K562 (cell line): ENCODE results near the gene RNF213. TPM values are rescaled to one million over a fixed set of nuclear protein-coding genes. Genes with fewer than 3 reads are reported as not detected.

Experiments used
- ATF1 ChIP-seq, 2 experiments: fragments of 450-650 bp in 1 of 2; IDR thresholded peaks; 2 replicates each; pipeline ENCODE4 v1.6.1; 2016; ENCODE audit warnings: missing compliant biosample characterization in 1 of 2, missing genetic modification characterization in 1 of 2
- ELF2 ChIP-seq: fragments of 250-450 bp; sonication (Bioruptor Pico); IDR thresholded peaks from 2 replicates; pipeline ENCODE4 v1.5.0; 2021; ENCODE audit warnings: mild to moderate bottlenecking
- ETV1 ChIP-seq: fragments of 450-650 bp; conservative IDR thresholded peaks from 2 replicates; pipeline ENCODE4 v1.6.1; 2016; ENCODE audit warnings: missing genetic modification characterization, control low read depth, low read depth, missing compliant biosample characterization
- HDAC1 ChIP-seq, 2 experiments: fragments of 450-650 bp; IDR thresholded peaks; 2 replicates each; pipeline ENCODE4 v1.6.1; 2016 to 2017; ENCODE audit warnings: inconsistent platforms in 1 of 2, mild to moderate bottlenecking in 1 of 2, moderate library complexity in 1 of 2
- HNRNPL ChIP-seq: fragments of 200-400 bp; formaldehyde crosslinking; IDR thresholded peaks from 2 replicates; pipeline ENCODE4 v1.6.1; 2017; ENCODE audit warnings: low read depth, mild to moderate bottlenecking, low read length
- HSF4 ChIP-seq: fragments of 250-450 bp; sonication (Bioruptor Pico); IDR thresholded peaks from 2 replicates; pipeline ENCODE4 v2.1.2; 2022; ENCODE audit warnings: mild to moderate bottlenecking, moderate library complexity, borderline replicate concordance
- MAFG ChIP-seq: fragments of 450-650 bp; conservative IDR thresholded peaks from 2 replicates; pipeline ENCODE4 v1.6.1; 2016; ENCODE audit warnings: missing genetic modification characterization, missing compliant biosample characterization
- NFRKB ChIP-seq: fragments of 450-650 bp; IDR thresholded peaks from 2 replicates; pipeline ENCODE4 v1.6.1; 2016; ENCODE audit warnings: low read depth
- SIX5 ChIP-seq, 2 experiments: IDR thresholded peaks; 2 replicates each; pipeline ENCODE4 v1.6.1; 2011; ENCODE audit warnings: low read length in 2 of 2, borderline replicate concordance in 1 of 2, low read depth in 1 of 2, mild to moderate bottlenecking in 1 of 2, moderate library complexity in 1 of 2; ENCODE audit not compliant: insufficient read depth in 1 of 2
- ZBTB8A ChIP-seq: fragments of 450-650 bp; IDR thresholded peaks from 2 replicates; pipeline ENCODE4 v1.6.1; 2018; ENCODE audit warnings: mild to moderate bottlenecking, moderate library complexity; ENCODE audit not compliant: partially characterized antibody
- ZNF561 ChIP-seq: fragments of 450-650 bp; formaldehyde crosslinking; conservative IDR thresholded peaks from 2 replicates; pipeline ENCODE4 v1.4.0; 2020; ENCODE audit warnings: mild to moderate bottlenecking, moderate library complexity
- ZNF583 ChIP-seq: fragments of 250-450 bp; sonication (Bioruptor Pico); IDR thresholded peaks from 2 replicates; pipeline ENCODE4 v1.4.0; 2020
- polyA plus RNA-seq, 8 experiments: library from polyadenylated mRNA; depleted of rRNA in 4 of 8; stranded (reverse) in 5 of 8; unstranded in 3 of 8; fragments of >200 nt; fragmentation: Nextera tagmentation in 2 of 8; fragmentation: Illumina TruSeq in 1 of 8; extraction: Ambion mirVana in 2 of 8; extraction: Trizol in 1 of 8; gene quantifications; 2 replicates each; pipeline versions ENCODE4 v1.2.1 to v1.2.3, GENCODE V29; 2011 to 2014; ENCODE audit warnings: inconsistent platforms in 1 of 8, missing spikeins in 1 of 8
- total RNA-seq, 7 experiments: library from RNA; depleted of rRNA in 6 of 7; stranded (reverse); fragments of >200 nt in 6 of 7; fragmentation: Illumina TruSeq in 2 of 7; extraction: Trizol in 2 of 7; gene quantifications; 2 replicates each; pipeline versions ENCODE4 v1.2.1 to v1.2.3, GENCODE V29; 2011 to 2021; ENCODE audit warnings: low replicate concordance in 1 of 7
- TF ChIP-seq, protein P1 (sequence below): fragments of 200-600 bp; sonication (generic); IDR thresholded peaks from one replicate; pipeline ENCODE4 v1.6.1; 2012; ENCODE audit warnings: mild to moderate bottlenecking, low read depth, low read length, inconsistent platforms
- TF ChIP-seq, protein P2 (sequence below): fragments of 450-650 bp; formaldehyde crosslinking; IDR thresholded peaks from 2 replicates; pipeline ENCODE4 v1.4.0; 2020; ENCODE audit warnings: mild to moderate bottlenecking, moderate library complexity

The RNF213 gene
- total and polyA plus RNA-seq, 9 of the 15 experiments (the other 6 are each of a cell fraction or from before 2014, with no cell fraction given), result 5.3 to 33.6 (median 17.9) TPM

DNA sequence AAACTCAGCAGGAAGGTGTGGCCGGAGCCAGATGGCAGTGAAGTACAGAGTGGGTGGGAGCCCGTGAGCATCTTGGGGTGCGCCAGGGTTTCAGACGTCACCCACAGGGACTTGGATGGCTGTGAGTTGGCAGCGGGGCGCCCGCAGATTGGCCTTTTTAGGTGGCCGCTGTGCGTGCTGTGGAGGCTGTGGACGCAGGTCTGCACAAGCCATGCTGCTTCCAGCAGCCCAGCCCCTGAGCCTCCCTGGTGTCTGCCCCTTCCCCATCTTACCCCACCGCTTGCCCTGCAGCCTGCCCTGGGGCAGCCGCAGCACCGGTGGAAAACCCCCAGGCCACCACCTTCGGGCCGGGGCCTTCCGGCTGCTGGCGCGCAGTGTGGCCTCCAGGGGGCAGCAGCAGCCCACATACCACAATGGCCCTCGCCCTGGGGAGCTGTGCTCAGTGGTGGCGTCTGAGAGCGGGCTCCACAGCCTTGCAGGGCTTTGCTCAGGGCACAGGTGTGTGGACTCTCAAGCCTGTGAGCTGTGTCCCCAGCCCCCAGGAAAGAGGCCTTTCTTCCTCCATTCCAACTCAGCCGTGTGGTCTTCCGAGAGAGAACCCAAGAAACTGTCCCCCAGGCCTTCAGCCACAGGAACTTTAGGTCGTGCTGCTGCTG is 166.1 kb downstream of the RNF213 start (continued):
- TF ChIP-seq, protein P1, sequence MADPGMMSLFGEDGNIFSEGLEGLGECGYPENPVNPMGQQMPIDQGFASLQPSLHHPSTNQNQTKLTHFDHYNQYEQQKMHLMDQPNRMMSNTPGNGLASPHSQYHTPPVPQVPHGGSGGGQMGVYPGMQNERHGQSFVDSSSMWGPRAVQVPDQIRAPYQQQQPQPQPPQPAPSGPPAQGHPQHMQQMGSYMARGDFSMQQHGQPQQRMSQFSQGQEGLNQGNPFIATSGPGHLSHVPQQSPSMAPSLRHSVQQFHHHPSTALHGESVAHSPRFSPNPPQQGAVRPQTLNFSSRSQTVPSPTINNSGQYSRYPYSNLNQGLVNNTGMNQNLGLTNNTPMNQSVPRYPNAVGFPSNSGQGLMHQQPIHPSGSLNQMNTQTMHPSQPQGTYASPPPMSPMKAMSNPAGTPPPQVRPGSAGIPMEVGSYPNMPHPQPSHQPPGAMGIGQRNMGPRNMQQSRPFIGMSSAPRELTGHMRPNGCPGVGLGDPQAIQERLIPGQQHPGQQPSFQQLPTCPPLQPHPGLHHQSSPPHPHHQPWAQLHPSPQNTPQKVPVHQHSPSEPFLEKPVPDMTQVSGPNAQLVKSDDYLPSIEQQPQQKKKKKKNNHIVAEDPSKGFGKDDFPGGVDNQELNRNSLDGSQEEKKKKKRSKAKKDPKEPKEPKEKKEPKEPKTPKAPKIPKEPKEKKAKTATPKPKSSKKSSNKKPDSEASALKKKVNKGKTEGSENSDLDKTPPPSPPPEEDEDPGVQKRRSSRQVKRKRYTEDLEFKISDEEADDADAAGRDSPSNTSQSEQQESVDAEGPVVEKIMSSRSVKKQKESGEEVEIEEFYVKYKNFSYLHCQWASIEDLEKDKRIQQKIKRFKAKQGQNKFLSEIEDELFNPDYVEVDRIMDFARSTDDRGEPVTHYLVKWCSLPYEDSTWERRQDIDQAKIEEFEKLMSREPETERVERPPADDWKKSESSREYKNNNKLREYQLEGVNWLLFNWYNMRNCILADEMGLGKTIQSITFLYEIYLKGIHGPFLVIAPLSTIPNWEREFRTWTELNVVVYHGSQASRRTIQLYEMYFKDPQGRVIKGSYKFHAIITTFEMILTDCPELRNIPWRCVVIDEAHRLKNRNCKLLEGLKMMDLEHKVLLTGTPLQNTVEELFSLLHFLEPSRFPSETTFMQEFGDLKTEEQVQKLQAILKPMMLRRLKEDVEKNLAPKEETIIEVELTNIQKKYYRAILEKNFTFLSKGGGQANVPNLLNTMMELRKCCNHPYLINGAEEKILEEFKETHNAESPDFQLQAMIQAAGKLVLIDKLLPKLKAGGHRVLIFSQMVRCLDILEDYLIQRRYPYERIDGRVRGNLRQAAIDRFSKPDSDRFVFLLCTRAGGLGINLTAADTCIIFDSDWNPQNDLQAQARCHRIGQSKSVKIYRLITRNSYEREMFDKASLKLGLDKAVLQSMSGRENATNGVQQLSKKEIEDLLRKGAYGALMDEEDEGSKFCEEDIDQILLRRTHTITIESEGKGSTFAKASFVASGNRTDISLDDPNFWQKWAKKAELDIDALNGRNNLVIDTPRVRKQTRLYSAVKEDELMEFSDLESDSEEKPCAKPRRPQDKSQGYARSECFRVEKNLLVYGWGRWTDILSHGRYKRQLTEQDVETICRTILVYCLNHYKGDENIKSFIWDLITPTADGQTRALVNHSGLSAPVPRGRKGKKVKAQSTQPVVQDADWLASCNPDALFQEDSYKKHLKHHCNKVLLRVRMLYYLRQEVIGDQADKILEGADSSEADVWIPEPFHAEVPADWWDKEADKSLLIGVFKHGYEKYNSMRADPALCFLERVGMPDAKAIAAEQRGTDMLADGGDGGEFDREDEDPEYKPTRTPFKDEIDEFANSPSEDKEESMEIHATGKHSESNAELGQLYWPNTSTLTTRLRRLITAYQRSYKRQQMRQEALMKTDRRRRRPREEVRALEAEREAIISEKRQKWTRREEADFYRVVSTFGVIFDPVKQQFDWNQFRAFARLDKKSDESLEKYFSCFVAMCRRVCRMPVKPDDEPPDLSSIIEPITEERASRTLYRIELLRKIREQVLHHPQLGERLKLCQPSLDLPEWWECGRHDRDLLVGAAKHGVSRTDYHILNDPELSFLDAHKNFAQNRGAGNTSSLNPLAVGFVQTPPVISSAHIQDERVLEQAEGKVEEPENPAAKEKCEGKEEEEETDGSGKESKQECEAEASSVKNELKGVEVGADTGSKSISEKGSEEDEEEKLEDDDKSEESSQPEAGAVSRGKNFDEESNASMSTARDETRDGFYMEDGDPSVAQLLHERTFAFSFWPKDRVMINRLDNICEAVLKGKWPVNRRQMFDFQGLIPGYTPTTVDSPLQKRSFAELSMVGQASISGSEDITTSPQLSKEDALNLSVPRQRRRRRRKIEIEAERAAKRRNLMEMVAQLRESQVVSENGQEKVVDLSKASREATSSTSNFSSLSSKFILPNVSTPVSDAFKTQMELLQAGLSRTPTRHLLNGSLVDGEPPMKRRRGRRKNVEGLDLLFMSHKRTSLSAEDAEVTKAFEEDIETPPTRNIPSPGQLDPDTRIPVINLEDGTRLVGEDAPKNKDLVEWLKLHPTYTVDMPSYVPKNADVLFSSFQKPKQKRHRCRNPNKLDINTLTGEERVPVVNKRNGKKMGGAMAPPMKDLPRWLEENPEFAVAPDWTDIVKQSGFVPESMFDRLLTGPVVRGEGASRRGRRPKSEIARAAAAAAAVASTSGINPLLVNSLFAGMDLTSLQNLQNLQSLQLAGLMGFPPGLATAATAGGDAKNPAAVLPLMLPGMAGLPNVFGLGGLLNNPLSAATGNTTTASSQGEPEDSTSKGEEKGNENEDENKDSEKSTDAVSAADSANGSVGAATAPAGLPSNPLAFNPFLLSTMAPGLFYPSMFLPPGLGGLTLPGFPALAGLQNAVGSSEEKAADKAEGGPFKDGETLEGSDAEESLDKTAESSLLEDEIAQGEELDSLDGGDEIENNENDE, result no peak
- no peak for TF ChIP-seq ATF1 (CRISPR knock-in tag; IDR thresholded peaks at IDR 0.05)
- peak; percentile 19; the same call in 1 of the 2 replicates for TF ChIP-seq ATF1 (tag; IDR thresholded peaks at IDR 0.05)
- TF ChIP-seq MAFG (tag), result no peak
- no peak for TF ChIP-seq SIX5 (IDR thresholded peaks at IDR 0.05; ENCODE audit: borderline replicate concordance in 1 of 2, insufficient read depth in 1 of 2, low read depth in 1 of 2, low read length in 2 of 2)
- TF ChIP-seq HDAC1 (IDR thresholded peaks at IDR 0.05), result no peak
- TF ChIP-seq, protein P2, sequence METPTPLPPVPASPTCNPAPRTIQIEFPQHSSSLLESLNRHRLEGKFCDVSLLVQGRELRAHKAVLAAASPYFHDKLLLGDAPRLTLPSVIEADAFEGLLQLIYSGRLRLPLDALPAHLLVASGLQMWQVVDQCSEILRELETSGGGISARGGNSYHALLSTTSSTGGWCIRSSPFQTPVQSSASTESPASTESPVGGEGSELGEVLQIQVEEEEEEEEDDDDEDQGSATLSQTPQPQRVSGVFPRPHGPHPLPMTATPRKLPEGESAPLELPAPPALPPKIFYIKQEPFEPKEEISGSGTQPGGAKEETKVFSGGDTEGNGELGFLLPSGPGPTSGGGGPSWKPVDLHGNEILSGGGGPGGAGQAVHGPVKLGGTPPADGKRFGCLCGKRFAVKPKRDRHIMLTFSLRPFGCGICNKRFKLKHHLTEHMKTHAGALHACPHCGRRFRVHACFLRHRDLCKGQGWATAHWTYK (CRISPR knock-in tag), result no peak
- TF ChIP-seq ZNF583 (CRISPR knock-in tag), result no peak
- TF ChIP-seq NFRKB, result no peak
- peak; percentile 79 for TF ChIP-seq ETV1 (tag)
- TF ChIP-seq ZBTB8A, result no peak
- TF ChIP-seq ZNF561 (CRISPR knock-in tag), result no peak
- no peak for TF ChIP-seq HSF4 (CRISPR knock-in tag)
- no peak for TF ChIP-seq ELF2 (CRISPR knock-in tag)
- 0 out of 2 replicates have a peak, but pooled peaks have one; percentile 46 for TF ChIP-seq HNRNPL
